GM19463 (cell line): Measurements from ENCODE around the gene ADAMTSL3.

Experiments
- ATAC-seq: cut with Tn5 transposase; IDR thresholded peaks from one replicate; pipeline ENCODE4 v1.9.1; 2021; ENCODE audit warnings: mild to moderate bottlenecking, moderate library complexity; ENCODE audit not compliant: unreplicated experiment

The ADAMTSL3 gene

DNA sequence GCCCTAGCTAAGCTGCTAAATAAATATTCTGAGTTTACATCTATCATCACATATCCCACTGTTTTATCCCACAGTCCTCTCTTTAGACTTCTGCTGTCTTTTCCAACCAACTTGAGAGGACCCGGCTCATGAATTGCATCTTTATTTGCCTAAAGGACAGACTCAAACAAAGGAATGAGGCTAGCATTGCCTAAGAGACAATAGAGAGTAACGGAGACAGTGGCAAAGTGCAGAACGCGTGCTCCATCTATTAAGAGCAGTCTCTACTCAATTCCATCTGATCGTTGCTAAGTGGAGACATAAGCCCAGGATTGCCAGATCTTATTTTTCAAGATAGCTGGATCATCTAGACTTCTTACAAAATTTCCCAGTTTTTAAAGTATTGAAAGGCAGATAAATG lies 2.3 kb downstream of the ADAMTSL3 start:
- no peak for ATAC-seq

DNA sequence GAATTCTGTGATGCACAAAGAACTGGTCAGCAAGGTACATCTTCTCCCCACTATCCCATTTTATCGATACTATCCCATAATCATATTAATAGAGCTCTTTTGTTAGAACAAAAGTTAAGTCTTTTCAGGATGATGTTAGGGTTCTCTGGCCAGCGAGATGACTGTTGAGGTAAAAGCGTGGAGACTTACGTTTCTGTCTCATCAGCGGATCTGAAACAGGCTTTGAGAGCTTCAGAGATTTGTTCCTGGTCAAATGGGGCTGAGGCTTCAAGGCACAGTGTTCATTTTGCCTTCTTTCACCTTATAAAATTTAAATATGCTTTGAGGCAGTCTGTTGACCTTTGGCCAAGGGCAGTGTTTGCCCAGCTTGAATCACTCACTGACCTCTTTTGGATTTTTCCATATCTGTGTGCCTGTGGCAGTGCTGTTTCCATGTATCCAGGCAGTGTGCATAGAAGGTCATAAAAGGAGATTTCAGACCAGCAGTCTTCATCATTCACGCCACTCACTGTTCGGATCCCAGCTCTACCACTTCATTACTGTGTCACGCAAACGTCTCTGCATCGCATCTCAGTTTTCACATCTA lies 3.1 kb downstream of the ADAMTSL3 start:
- ATAC-seq = no peak

DNA sequence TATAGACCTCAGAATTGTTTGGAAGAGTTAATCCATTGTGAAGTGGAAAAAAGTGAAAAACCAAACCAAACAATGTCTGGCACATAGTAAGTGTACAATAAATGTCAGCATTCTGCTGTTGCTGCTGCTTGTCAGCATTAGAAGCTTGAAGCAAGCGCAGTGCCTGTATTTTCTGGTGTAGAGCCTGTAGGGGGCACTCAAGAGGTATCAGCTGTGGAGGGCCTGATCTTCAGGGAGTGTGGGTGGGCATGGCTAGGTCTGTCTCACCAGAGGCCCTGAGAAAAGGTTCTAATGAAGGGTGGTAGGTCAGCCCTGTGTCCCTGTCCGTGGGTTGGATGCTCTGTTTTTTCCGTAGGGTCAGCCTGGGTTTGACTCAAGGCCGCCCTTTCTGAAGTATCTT lies 3.6 kb downstream of the ADAMTSL3 start:
- no peak for ATAC-seq

DNA sequence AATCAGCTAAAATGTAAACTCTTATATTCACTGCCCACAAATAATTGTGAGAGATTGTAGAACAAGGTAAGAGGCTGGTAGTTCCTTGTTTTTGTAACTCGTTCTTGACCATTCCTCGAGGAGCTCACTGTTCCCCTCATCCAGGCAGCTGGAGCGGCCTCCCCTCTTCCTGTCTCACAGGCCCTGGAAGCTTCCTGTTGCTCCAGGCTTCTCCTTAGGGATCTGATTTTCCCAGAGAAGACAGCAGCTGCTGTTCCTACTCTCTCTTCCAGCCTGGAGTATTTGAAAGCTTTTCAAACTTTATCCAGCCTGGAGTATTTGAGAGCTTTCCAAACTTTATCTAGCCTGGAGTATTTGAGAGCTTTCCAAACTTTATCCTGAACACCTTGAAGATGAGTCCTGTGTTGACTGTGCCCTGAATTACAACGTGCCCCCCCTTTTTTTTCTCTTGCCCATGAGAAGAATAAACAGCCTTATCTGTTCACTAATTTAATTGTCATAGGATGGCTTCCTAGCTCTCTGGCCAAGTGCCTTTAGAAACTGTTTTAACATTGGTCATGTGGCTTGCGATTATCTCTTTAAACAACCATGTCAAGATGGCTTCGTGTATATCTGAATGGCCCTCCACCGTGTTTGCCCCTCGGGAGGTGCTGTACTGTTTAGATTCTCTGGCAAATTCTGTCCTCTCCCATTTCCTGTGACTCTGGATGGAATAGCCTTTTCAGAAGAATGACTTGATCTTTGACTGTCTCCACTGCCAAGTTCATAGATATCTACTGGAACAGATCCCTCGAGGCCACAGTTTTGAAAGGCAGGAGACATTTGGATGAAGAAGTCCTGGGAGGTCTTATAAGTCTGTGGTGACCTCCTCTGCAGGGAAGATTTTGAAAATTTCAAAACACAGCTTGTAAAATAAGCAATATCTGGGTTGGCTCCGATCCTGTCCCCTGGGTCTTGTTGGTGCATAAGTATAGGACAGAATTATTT lies 4.8 kb downstream of the ADAMTSL3 start:
- no peak for ATAC-seq

DNA sequence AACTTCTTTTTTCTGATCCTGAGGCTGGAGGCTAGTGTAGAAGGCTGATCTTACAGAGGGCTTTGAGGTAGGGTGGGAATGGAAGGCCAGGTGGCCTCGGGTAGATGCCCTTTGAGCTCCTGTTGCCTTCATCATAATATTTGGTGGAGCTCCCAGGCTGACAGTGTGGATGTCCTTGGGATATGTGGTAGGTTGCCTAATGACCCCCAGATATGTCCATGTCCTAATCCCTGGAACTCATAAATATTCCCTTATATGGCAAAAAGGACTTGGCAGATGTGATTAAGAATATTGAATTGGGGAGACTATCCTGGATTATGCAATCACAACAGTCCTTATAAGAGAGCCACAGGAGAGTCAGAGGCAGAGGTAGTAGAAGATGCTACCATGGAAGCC lies 5.5 kb downstream of the ADAMTSL3 start:
- no peak for ATAC-seq

DNA sequence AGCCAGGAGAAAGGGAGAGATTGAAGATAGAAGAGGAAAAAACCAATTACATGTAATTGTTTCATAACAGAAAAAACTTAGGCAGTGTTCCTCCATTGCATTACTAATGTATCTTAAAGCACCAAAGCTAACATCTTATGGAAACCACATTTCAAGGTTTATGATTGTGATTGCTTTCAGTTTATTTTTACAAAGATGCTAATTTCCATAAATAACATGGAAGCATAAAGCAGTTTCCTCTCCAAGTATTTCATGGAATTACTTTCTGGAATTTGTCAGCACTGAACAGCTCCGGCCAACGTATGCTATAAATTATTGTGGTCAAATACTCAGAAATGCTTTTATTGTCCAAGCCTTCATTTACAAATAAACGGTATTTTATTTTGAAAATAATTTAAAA lies 11.6 kb downstream of the ADAMTSL3 start:
- ATAC-seq = no peak

DNA sequence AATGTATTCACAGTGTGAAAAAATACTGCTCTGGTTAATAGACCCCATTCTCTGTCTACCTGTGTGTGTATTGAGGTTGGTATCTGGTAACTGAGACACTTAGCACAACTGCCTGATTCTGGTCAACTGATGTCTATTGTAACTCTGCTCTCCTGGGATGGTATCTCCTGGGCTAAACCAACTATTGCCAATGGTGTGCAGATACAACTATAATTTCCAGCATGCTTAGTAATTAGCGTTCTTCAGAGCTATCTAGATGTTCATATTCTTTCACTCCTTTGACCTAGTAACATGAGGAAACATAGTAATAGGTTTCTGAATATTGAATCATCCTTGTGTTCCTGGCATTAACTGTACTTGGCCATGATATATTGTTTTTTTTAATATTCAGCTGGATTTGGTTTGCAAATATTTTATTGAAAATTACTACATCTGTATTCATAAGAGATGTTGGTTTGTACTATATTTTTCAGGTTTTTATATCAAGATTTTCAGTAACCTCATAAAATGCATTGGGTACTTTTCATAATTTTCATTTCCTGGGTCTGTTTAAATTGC lies 16.8 kb downstream of the ADAMTSL3 start:
- ATAC-seq = no peak

DNA sequence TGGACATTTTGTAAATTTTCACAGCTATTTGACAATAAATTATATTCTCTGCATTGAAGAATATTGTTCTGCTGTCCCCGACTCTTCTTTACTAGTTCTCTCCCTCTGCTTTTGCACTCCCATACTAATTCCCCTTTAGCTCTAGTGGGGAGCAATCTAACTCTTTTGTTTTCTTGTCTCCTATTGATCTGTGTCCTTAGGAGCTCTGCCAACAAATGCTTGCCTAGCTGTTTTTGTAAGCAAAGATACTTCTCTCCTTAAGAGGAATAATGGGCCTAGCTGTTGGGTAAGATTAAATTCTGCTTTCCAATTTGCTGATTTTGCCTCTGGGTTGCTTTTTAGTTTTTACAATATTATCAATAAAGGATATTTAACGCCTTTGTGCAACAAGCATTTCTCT lies 17.7 kb downstream of the ADAMTSL3 start:
- ATAC-seq = no peak

DNA sequence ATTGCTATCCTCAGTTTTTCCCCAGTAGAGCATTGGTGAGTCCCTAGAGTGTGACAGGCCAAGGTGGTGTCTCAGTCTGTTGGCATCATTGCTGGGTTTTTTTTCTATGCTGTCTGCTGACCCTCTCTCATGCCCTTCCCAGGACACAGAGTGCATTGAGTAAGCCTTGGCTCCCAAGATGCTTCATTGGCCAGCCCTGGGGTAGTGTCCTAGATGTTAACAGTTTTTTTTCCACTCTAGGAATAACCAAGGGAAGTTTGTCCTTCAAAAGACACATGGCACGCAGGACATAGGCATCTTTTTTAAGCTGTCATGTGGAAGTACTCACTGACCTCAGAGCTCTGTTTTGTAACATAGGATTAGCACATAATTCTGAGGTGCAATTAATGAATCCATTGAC lies 19.5 kb downstream of the ADAMTSL3 start:
- ATAC-seq = no peak

DNA sequence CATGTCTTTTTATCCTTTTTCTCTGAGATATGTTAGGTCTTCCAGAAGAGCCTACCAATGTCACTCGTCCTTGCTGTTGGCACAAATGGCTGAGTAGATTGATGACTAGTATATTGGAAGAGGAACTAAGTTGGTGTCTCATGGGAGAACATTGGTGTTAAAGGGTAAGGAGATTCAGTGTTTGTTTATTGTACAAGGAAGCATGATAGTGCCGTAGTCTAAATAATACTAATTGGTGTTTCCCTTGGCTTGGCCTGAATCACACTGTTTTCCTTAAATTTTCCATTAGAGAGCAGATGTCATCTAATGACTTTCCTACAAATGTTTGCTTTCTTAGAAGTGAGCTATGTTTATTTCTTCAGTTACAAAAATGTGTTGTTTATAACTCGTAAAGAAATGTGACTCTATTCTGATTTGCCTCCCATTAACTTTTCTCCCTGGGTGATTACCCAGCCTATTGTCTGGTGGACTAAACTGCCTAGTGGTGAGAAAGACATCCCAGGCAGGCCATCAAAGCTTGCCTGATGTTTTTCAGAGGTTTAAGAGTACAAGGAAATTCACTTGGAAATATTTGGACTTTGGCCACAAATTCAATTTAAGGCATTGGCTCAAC lies 28.7 kb downstream of the ADAMTSL3 start:
- ATAC-seq = no peak

DNA sequence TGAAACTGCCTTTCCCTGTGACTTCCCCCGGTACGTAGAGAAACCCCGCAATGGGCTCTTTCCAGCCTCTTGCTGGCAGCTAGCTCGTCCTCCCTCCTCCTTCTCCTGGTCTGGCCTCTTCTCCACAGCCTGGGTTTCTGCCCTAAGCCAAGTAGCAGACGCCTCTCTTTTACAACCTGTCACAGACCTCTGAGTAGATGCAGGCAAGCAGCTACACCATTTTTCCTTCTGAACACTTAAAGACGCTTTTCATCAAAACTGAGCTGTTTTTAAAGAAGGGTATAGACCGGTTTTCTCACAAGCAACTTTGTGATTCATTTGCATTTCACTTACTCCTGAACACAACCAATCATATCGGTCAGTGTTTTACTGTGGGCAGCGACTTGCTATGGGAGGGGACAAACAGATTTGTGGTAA lies 32.0 kb downstream of the ADAMTSL3 start:
- no peak for ATAC-seq

DNA sequence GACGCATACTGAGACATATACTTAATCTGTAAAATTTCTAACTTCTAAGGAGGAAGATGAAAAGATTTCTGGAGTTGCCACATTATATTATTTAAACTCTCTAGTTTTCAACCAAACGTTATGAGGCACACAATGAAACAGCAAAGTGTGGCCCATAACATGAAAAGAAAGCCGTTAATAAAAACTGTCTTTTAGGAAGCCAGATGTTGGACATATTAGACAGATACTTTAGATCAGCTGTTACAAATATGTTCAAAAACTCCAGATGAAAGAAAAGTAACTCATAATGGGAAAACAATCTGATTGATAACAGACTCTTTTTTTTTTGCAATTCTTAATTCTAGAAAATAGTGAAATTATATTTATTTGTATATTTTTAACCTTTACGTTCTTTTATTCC lies 34.3 kb downstream of the ADAMTSL3 start:
- ATAC-seq = no peak

DNA sequence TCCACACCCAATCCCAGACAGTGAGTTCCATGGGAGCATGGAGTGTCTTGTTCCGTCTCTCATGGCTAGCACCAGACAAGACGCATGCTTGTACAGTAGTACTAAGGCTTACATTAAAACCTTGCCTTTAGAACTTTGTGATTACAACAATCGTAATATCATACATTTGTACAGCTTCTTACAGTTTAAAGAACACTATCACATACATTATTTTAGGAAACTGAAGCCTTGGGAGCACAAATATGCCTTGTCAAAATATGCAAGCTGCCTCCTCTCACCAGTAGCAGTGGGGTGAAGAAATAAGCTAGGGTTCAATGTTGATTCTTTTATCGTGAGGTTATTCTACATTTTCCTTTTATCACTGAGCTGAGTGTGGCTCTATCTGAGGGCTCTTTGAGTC lies 36.8 kb downstream of the ADAMTSL3 start:
- ATAC-seq = no peak

DNA sequence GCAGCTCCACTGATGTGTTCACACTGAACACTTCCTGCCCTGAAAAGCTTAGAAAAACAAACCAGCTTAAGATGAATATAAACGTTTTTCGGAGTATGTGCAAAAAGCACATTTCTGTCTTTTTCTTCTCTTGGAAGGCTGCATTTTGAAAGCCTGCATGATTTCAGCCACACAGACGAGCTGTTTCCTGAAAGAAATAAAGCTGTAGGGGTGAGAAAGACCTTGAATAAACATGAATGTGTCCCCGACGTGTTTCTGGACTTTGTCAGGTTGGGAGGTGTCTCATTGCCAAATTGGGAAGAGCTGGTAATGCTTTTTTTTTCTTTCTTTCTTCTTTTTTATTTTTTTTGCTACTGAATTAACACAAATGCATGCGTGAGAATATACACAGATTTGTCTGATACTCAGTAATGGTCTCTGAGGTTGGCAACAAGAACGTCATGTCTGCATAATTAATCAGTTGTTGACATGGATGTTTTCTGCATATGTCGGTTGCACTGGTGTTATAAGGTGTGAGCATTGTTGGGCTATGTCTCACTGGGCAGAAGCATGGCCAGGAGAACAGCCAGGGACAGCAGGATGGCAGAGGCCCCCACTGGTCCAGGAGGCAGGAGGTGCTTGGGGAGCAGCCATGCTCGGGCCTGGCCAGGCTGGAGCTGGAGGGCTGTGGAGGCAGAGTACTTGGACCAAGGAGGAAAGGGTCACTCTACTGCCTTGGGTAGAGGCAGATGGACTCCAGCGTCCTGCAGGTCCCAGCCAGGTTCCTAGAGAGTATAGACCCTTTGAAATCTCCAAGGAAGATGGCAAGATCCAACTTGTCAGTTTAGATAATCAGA lies 39.0 kb downstream of the ADAMTSL3 start:
- ATAC-seq = no peak

DNA sequence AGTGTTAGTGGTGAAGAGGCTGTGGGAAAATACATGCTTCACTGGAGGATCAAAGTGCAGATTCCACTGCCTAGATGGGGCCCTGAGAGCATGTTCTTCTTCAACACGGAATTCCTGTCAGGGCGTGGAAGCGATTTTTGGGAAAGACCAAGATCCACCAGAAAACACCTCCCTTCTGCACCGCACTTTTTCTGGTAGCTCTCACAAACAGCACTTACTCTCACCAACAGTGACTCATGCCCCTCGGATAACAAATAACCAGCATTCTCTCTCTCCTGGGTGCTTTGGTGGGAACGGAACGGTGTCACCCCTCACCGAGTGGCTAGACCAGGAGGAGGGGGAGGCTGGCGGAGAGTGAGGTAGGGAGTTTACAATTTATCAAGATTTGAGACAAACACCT lies 40.1 kb downstream of the ADAMTSL3 start:
- no peak for ATAC-seq

DNA sequence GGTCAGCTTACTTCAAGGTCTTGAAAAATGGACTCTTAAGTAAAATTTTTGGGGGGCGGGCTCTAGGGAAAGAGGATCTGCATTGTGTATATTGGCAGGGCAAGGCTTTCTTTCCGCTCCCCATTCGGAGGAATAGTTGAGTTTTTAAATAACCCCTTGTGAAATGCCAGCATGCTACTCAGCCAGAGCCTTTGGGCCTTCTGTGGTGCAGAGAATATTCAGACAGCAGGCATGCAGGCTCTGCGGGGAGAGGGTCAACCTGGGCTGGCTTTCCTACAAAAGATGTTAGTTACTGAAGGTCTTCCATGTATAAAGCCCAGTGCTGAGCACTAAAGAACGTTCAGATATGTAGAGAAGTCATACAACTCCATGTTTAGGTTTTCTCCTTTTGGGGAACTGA lies 40.6 kb downstream of the ADAMTSL3 start:
- ATAC-seq = no peak

DNA sequence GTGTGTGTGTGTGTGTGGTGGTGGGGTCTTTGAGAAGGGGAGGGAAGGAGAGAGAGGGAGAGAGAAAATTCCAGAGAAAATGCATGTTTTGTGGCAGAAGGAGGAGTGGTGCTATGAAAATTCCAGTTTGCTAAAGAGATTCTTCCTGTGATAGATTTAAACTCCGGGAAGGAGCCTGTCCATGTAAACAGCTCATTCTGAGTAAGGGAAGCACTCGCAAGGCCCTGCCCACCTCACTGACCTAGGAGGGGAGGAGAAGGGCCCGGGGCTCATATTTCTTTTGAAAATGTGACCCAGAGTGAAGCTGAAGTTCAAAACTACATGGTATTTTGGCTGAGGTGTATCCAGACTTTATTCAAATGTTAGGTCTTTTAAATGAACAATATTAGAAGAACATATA lies 41.3 kb downstream of the ADAMTSL3 start:
- ATAC-seq = no peak

DNA sequence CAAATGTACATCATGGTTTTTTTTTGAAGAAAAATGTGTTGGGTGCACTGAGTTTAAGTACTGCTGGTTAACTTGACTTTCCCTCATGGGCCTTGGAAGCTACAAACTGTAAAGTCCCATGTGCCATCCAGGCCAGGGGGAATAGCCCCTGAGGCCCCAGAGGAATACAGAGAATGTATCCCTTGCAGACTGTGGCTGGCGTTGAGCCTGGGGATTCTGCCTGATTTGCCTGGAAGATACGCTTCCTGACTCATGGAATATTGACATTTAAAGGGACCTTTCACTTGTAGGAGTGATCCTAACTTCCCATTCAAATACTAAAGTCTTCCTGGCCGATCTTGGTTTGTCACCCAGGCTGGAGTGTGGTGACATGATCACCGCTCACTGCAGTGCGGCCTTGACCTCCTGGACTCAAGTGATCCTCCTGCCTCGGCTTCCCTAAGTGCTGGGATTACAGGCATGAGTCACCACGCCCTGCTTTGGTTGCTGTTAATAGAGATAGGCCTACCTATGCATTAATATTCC lies 42.0 kb downstream of the ADAMTSL3 start:
- ATAC-seq = no peak

DNA sequence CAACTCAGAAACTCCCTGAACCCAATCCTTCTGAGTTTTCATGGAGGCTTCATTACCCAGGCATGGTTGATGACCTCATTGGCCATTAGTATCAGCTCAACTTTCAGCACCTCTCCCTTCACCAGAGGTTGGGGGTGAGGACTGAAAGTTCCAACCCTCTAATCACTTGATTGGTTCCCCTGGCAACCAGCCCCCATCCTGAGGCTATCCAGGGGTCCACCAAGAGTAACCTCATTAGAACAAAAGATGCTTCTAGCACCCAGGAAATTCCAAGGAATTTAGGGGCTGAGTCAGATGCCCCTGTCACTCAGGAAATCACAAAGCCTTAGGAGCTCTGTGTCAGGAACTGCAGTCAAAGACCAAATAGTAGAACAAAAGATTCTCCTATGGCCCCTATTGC lies 43.8 kb downstream of the ADAMTSL3 start:
- no peak for ATAC-seq

DNA sequence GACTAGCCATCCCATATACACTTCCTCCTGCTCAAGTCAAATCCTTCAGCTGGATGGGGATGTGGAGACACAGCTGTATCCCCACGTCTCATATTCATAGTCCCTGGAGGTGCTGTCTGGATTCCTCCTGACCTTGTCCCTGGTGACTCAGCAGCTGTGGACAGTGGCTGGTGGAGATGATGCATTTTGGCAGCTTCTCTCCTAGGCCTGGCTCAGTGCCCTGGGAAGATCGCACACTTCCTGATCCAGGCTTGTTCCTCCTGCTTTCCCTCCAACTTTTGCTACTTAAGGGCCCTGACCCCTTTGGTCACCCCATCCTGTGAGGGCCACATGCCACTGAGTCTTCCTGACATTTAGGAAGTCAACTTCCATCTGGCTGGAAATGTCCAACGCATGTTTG lies 44.4 kb downstream of the ADAMTSL3 start:
- ATAC-seq = no peak

DNA sequence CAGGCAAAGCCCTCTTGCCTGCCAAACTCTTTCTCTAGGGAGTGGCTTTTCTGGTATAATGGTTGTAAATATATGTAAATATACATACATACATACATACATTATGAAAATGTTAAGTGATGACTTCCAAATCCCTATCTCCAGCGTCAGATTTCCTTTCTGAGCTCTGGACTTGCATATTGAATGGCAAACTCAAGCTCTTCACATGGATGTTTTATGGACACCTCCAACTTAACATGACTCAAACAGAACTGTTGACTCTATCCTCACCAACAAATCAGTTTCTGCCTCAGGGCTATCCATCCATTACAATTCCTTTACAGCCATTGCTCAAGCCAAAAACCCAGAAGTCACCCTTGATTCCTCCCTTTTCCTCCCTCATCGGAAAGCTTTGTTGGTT lies 45.1 kb downstream of the ADAMTSL3 start:
- ATAC-seq = no peak
